ENCODE data around the gene UBE3C. TPM values are rescaled to one million over a fixed set of nuclear protein-coding genes. Genes with fewer than 3 reads are reported as not detected.

The UBE3C gene
- total RNA-seq, 4 donors from 2014 or later = 55.5 to 76.1 (median 60.4) TPM

DNA sequence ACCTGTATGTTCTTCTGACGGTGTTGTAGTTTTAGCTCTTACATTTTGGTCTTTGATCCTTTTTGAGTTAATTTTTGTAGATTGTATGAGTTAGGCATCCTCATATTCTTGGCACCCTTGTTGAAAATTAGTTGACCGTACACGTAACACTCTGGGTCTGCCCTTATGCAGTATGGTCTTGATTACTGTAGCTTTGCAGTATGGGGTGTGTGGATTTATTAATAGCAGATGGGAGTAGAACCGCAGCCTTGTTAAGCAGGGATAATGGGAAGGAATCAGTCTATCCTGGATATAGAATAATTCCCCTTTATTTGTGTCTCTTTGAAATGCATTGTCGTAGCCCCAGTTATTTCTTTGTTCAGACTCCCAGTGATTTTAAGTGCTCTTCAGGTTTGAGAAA lies 95.5 kb downstream of the UBE3C start:
- TF ChIP-seq, protein P1, sequence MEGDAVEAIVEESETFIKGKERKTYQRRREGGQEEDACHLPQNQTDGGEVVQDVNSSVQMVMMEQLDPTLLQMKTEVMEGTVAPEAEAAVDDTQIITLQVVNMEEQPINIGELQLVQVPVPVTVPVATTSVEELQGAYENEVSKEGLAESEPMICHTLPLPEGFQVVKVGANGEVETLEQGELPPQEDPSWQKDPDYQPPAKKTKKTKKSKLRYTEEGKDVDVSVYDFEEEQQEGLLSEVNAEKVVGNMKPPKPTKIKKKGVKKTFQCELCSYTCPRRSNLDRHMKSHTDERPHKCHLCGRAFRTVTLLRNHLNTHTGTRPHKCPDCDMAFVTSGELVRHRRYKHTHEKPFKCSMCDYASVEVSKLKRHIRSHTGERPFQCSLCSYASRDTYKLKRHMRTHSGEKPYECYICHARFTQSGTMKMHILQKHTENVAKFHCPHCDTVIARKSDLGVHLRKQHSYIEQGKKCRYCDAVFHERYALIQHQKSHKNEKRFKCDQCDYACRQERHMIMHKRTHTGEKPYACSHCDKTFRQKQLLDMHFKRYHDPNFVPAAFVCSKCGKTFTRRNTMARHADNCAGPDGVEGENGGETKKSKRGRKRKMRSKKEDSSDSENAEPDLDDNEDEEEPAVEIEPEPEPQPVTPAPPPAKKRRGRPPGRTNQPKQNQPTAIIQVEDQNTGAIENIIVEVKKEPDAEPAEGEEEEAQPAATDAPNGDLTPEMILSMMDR (IDR thresholded peaks at IDR 0.05) = no peak
- TF ChIP-seq POLR2A (IDR thresholded peaks at IDR 0.05) = no peak
- WGBS, 2 donors = 66 to 82% methylated on average over 5 of the region's 5 CpGs
- no peak overlapping the region for H3K4me3 ChIP-seq (ENCODE audit: low read depth, poor library complexity, severe bottlenecking)
- intact Hi-C loops (cut with DNase I; ENCODE audit: low total_unique reads) = no loop called here
- DNase-seq (ENCODE audit: low spot score in 2 of 2) = no peak

- intact Hi-C loops (cut with DNase I; ENCODE audit: low total_unique reads) = no loop called here
- 88 to 91% methylated on average over 2 of the region's 2 CpGs for WGBS, 2 donors
Observed at GRCh38 chr7:157235357-157236333, 96.9 kb downstream of the UBE3C start.

GRCh38 chr7:157238087-157238486 lies 99.4 kb downstream of the UBE3C start:
- 97 to 98% methylated on average over 8 of the region's 8 CpGs for WGBS, 2 donors

More at GRCh38 chr7:157235357-157236333, 96.9 kb downstream of the UBE3C start:
- no peak for TF ChIP-seq POLR2A (IDR thresholded peaks at IDR 0.05)
- TF ChIP-seq, protein P1 (IDR thresholded peaks at IDR 0.05) = no peak
- no peak overlapping the region for H3K4me3 ChIP-seq (ENCODE audit: low read depth, poor library complexity, severe bottlenecking)
- no peak for DNase-seq (ENCODE audit: low spot score in 2 of 2)

GRCh38 chr7:157239571-157240270 lies 101.0 kb downstream of the UBE3C start:
- no peak for DNase-seq (ENCODE audit: low spot score in 2 of 2)
- no peak for TF ChIP-seq POLR2A (IDR thresholded peaks at IDR 0.05)
- TF ChIP-seq, protein P1 (IDR thresholded peaks at IDR 0.05) = no peak
- H3K4me3 ChIP-seq (ENCODE audit: low read depth, poor library complexity, severe bottlenecking) = no peak overlapping the region
- 92 to 98% methylated on average over 10 of the region's 10 CpGs for WGBS, 2 donors
- intact Hi-C loops (cut with DNase I; ENCODE audit: low total_unique reads) = no loop called here

More at GRCh38 chr7:157238087-157238486, 99.4 kb downstream of the UBE3C start:
- no peak overlapping the region for H3K4me3 ChIP-seq (ENCODE audit: low read depth, poor library complexity, severe bottlenecking)
- intact Hi-C loops (cut with DNase I; ENCODE audit: low total_unique reads) = no loop called here
- TF ChIP-seq, protein P1 (IDR thresholded peaks at IDR 0.05) = no peak
- TF ChIP-seq POLR2A (IDR thresholded peaks at IDR 0.05) = no peak
- DNase-seq (ENCODE audit: low spot score in 2 of 2) = no peak

GRCh38 chr7:157241631-157242030 lies 102.9 kb downstream of the UBE3C start:
- 94 to 97% methylated on average over 5 of the region's 5 CpGs for WGBS, 2 donors
- no peak for TF ChIP-seq POLR2A (IDR thresholded peaks at IDR 0.05)
- TF ChIP-seq, protein P1 (IDR thresholded peaks at IDR 0.05) = no peak
- no peak for DNase-seq (ENCODE audit: low spot score in 2 of 2)
- intact Hi-C loops (cut with DNase I; ENCODE audit: low total_unique reads) = no loop called here
- no peak overlapping the region for H3K4me3 ChIP-seq (ENCODE audit: low read depth, poor library complexity, severe bottlenecking)

Data from lower leg skin (tissue), 4 donors.